Cardiac fibroblast (primary cell): Measurements from ENCODE around the gene POMT2.

Experiments
- DNase-seq, 2 donors: peaks; one replicate each; pipeline versions ENCODE4 v3.0.0 to v3.0.0-alpha.2; 2010; ENCODE audit warnings: low read depth in 2 of 2
- H3K4me3 ChIP-seq, 2 donors: replicated peaks in 1 of 2; 1 replicate in 1 of 2; 2 replicates in 1 of 2; pipeline ENCODE4 v1.5.1; 2011; ENCODE audit warnings: low read depth in 2 of 2, low read length in 2 of 2, mild to moderate bottlenecking in 2 of 2, moderate library complexity in 1 of 2
- TF ChIP-seq, protein P1 (sequence below): IDR thresholded peaks from one replicate; pipeline ENCODE4 v1.5.1; 2011; ENCODE audit warnings: low read depth, mild to moderate bottlenecking, low read length, inconsistent platforms

Gene POMT2

DNA sequence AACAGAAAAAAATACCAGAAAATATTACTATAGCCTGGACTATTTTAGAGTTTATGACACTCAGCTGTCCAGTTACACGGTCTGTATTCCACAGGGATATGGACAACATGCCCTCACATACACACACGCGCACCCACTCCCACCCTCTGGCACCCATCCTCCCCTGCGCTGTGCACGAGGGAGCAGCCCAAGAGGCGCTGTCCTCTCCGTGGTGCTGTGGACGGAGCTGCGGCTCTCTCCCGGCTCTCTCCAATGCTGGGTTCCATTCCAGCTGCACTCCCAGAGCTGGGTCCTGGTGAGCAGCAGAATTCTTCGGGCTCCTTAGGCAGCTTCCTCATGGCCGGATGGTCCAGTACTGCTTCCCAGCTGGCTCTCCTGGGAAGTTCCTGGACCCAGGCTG lies 43.7 kb downstream of the POMT2 start:
- no peak for DNase-seq
- TF ChIP-seq, protein P1, sequence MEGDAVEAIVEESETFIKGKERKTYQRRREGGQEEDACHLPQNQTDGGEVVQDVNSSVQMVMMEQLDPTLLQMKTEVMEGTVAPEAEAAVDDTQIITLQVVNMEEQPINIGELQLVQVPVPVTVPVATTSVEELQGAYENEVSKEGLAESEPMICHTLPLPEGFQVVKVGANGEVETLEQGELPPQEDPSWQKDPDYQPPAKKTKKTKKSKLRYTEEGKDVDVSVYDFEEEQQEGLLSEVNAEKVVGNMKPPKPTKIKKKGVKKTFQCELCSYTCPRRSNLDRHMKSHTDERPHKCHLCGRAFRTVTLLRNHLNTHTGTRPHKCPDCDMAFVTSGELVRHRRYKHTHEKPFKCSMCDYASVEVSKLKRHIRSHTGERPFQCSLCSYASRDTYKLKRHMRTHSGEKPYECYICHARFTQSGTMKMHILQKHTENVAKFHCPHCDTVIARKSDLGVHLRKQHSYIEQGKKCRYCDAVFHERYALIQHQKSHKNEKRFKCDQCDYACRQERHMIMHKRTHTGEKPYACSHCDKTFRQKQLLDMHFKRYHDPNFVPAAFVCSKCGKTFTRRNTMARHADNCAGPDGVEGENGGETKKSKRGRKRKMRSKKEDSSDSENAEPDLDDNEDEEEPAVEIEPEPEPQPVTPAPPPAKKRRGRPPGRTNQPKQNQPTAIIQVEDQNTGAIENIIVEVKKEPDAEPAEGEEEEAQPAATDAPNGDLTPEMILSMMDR: no peak
- H3K4me3 ChIP-seq: no peak overlapping the region

DNA sequence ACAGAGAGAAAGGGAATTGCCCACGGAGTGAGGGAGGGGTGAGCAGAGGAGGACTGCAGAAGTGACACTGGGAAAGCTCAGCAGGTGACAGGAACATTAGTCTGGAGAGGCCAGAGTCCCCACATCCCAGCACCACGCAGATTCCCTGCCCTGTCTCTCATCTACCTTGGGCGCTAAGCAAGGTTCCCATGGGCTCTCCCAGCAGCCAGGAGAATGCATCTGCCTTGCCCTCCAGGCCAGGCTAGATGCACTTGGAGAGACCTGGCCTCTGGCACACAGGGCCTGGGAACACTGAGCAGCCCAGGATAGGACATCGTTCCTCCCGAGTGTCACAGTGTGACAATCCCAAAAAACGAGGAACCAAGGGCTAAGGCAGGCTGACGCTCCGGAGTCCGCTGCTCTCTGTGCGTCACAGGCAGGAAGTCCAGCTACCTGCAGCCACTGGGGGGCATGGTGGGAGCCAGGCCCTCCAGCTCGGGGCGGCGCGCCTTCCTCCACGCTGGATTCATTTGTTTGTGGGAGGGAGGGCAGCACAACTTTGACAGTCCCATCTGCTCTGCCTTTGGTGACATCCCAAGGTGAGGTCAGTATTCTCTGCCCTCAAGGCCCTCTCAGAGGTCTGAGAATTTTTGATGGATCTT lies 44.3 kb downstream of the POMT2 start:
- DNase-seq: no peak
- H3K4me3 ChIP-seq: no peak overlapping the region
- TF ChIP-seq, protein P1: no peak

DNA sequence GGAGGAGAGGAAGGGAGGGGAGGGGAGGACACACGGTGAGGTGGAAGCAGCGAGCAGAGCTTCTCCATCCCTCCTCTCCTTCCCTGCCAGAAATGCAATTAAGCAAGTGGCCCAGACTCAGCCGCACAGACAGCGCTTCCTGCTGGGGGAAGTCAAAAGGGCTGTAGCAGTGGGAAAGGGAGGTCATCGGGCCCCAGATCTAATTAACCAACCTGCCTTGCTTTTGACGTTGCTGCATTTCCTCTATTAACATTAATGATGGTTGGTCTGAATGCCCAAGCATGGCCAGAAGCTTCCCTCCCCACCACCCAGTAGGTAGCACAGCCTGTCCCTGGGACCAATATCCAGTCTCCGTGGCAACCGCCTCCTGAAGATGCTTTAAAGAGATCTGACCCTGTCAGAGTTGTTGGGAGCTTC lies 45.1 kb downstream of the POMT2 start:
- no peak overlapping the region for H3K4me3 ChIP-seq
- TF ChIP-seq, protein P1: no peak
- no peak for DNase-seq

DNA sequence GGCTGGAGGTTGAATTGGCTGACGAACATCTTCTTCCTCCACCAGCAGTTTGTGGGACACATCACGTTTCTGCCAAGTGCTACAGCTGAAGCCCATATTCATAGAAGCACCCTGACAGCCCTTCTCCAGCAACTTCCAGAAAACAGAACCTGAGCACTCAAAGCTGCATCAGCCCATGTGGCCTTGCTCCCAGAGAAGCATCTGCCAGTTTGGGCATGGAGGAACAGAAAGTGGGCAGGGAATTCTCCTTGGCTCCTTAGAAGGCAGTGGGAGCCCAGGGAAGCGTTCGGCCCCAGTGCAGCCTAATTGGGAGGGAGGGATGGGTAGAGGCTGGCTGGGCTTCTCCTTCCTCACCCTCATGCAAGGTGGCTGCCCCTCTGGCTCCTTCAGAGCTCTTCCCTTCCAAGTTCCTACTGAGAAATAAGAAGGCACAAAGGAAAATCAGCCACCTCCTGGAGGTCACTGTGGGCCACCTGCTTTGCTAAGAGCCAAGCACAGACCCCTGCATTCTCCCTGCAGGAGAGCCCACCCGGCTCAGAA lies 45.6 kb downstream of the POMT2 start:
- TF ChIP-seq, protein P1: no peak
- no peak overlapping the region for H3K4me3 ChIP-seq
- DNase-seq: no peak

DNA sequence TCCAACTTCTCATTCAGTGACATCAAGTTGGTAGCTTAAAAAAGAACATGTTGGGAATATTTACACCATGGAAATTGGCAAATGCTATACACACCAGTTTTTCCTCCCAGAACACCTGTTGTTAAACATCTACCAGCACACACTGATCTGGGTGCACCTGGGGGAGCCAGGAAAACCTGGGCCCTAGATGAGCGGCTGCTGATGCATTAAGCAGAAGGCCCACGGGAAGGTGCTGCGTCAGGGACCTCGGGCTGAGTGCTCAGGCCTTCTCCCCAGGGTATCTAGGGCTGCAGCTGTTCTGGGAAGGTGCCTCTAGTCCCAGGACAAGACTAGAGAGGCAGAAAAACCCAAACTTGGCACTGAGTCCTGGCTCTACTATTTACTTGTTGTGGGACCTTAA lies 46.9 kb downstream of the POMT2 start:
- no peak for DNase-seq
- TF ChIP-seq, protein P1: no peak
- no peak overlapping the region for H3K4me3 ChIP-seq

DNA sequence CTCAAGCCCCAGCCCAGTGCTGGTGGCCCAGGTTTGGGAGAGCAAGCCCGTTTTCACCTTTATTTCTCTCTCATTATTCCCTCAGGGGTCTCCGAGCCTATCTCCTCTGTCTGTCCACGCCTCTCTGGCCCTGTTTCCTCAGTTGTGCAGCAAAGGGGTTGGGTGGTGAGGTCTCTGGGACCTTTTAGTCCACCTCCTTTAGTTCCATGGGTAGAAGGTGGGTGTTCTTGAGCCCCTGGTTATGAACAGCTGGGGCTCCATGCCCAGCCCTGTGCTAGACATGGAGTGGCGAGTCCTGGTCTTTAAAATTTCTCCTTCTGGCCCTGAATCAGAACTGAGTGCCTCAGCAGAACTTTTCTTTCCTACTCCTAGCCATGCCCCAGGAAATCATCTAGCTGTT lies 48.4 kb downstream of the POMT2 start:
- H3K4me3 ChIP-seq: no peak overlapping the region
- DNase-seq: no peak
- TF ChIP-seq, protein P1: no peak
